ENCODE measurements around the gene RNF225.
A peak's percentile ranks its signal among the peaks of the same experiment; 100 is the strongest.
"Not testable (repeated sequence)": the region's sequence is repeated elsewhere in the genome, so short reads cannot be mapped to it uniquely, and the experiment has no call there.

RNF225 gene

DNA sequence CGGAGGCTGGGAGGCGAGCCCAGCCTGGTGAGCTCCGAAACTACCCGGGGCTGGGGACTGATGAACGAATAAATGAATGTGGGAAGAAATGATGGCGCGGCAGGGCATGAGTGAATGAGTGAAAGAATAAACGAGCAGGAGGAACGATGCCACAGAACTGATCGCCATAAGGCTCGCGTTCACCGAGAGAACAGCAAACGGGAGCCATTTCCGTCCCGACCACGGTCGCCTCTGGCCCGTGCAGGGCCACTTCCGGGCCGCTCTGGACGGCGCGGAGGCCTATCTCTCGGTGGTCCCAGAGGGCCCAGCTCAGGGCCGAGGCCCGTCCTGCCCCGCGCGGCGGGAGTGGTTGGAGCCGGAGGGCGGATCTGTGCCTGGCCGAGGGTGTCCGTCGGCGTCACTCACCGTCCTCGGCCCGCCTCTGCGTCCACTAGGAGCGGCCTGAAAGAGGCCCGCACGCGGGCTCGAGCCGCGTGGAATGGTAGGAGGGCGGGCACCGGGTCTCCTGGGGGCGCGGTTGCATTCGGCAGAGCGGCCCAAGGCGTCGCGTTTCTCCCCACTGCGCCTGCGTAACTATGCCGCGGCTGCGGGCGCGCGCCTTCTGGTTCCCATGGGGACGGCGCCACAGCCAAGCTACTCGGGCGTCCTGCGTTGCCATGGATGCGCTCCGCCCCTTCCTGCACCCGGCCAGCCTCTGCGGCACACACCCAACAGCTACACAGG lies 33.0 kb upstream of the RNF225 start, which contains the start of gene ZNF497:
TSS of gene ZNF497 (minus strand) at position 480 of the 723 bp plus-strand sequence. CDS start 5,116 bp downstream, outside the sequence.
- DNase-seq, result peak; percentile 94

GRCh38 chr19:58364146-58364545 lies 31.3 kb upstream of the RNF225 start:
- DNase-seq, result no peak

GRCh38 chr19:58366585-58367430 lies 28.6 kb upstream of the RNF225 start:
- no peak for DNase-seq

DNA sequence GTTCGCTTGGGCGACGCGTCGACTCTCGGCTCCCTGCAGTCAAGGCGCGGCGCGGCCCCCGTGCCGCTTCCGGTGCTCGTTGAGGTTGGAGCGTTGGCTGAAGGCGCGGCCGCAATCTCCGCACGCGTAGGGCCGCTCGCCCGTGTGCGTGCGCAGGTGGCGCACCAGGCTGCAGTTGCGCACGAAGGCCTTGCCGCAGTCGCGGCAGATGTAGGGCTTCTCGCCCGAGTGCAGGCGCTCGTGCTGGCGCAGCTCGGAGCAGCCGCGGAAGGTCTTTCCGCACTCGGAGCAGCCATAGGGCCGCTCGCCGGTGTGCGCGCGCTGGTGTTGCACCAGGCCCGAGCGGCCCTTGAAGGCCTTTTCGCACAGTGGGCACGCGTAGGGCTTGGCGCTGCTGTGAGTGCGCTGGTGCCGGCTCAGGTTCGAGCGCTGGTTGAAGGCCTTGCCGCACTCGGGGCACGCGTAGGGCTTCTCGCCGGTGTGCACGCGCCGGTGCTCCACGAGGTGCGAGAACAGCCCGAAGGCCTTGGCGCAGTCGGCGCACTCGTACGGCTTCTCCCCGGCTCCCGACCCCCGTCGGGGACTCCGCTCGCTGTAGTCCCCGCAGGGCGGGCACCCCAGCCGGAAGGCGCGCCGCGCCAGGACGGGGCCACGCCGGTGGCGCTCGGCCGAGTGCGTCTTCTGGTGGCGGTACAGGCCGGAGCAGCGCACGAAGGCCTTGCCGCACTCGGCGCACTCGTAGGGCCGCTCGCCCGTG lies 27.6 kb upstream of the RNF225 start:
- no peak for DNase-seq

DNA sequence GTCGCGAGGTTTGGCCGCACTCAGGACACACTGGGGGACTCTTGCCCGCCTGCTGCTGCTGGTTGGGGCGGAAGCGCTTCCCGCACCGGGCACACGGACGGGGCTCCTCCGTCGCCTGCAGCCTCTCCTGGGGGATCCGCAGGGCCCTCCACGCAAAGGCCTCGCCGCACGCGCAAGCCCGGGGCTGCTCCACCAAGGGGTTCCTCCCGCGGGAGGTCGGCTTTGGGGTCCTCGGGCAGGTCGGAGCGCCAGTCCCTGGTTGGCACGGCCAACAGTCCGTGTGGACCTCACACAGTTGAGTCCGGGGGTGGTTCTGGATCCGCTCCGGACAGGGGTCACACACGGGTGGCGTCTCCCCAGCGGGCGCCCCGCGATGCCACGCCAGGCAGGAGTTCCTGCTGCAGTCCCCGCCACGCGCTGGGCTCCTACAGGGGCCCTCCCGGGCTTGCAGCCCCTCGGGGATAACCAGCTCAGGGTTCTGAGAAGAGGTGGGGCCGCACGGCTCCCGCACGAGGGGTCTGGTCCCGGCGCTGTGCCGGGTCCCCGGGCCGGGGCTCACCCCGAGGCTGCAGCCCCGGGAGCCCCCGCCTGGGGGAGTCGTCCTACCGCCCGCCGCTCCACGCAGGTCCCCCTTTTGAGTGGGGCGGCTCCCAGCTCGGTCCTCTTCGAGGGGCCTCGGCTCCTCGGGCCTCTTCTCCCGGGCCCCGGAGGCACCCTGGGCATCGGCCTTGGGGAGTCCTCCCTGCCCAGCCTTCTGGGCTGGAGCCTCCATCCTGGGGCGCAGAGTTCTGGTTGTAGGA lies 26.7 kb upstream of the RNF225 start:
- no peak for DNase-seq

GRCh38 chr19:58372311-58373133 lies 22.9 kb upstream of the RNF225 start:
- no peak for DNase-seq

- DNase-seq, result no peak
These were observed 21.3 kb upstream of the RNF225 start for GRCh38 chr19:58374200-58374599.

- not testable (repeated sequence) for DNase-seq
These were observed 18.7 kb upstream of the RNF225 start for GRCh38 chr19:58376724-58377123.

DNA sequence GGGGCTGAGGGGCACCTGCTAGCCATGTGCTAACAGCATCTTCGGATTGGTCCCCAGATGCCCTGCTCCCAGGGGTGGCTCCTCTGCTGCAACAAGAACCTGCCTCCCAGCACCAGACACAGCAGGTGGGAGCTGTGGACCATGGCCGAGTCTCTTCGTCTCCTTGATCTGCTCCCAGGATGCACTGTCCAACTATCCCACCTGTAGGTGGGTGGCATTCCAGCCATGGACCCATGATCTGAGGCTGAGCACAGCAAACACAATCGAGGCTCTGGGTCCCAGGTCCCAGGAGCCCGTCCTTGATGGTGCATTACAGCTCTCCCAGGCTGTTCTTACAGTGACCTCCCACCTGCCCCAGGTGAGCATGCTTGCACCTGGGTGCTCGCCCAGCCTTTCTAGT lies 16.2 kb upstream of the RNF225 start:
- no peak for DNase-seq

GRCh38 chr19:58380037-58380661 lies 15.3 kb upstream of the RNF225 start:
- no peak for DNase-seq

- DNase-seq, result peak; percentile 99
These were observed 14.6 kb upstream of the RNF225 start, which contains the start of gene ZNF837 for GRCh38 chr19:58380662-58381459. ZNF837 (minus strand) TSS chr19:58381030; CDS start chr19:58369332, 11,698 bp downstream.

DNA sequence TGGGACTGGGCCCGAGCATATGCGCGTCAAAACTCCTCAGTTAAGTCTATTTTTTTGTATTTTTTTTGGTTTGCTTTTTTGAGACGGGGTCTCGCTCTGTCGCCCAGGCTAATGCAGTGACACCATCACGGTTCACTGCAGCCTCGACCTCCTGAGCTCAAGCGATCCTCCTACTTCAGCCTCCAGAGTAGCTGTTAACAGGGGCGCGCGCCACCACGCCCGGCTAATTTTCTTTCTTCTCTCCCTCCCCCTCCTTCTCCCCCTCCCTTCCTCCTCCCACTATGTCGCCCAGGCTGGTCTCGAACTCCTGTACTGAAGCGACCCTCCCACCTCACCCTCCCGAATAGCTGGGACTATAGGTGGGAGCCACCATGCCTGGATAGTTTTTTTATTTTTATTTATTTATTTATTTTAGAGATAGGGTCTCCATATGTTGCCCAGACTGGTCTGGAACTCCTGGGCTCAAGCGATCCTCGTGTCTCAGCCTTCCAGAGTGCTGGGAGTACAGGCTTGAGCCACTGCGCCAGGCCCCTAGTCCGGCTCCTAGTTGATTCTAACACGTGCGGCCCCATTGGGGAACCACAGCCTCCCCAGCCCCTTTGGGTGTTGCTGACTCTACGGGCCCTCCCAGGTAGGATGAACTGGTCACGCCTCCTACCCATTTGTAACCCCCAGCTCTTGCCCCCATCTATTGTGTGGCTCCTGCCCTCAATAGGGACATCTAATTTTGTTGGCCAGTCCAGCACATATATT lies 13.8 kb upstream of the RNF225 start:
- DNase-seq, result no peak

DNA sequence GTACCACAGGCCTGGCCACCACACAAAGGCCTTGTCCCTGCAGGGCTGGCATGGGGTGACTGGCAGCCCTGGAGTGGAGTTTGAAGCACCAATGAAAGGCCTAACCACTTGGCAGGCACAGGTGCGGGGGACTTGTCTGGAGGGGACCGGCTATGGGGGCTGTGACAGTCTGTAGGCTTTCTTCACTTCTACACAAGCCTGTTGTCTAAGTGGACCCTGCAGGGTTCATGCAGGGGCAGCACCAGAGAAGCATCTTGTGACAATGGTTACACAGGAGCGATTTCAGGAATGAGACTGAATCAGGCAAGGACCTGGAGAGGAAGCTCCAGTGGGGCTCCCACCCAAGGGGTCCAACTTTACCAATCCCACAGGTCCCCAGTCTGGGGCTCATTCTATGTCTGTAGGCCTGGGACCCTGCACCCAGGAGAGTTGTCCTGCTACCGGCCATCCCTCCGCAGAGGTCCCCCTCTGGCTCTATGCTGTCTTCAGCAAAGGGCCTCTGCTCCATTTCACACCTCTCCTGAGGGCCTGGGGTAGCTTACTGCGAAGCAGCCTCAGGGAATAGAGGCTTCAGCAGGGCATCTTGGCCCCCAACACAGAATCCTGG lies 12.4 kb upstream of the RNF225 start:
- DNase-seq, result no peak

DNA sequence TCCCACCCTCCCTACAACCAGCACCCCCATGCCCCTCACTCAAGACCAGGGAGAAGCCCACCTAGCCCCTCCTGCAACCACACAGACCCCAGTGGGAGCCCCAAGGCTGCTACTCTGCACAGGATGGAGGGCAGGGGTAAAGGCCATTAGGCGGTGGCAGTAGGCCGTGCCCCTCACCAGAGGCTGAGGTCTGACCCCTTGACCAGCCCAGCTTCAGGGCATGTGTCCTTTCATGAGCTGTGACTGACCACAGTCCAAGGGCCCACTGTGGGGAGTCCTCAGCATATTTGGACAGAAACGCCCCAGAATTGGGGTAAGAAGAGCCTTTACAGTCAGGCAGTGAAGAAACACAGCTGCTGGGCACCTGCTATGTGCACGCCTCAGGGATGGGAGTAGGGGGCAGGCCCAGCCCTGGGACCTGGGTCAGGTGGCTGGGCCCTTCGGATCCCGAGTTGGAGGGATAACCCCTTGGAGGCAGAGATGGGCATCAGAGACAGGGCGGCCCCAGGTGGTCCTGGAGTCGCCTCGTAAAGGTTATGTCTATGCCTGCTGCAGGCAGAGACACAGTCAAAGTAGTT lies 10.1 kb upstream of the RNF225 start:
- no peak for DNase-seq

DNA sequence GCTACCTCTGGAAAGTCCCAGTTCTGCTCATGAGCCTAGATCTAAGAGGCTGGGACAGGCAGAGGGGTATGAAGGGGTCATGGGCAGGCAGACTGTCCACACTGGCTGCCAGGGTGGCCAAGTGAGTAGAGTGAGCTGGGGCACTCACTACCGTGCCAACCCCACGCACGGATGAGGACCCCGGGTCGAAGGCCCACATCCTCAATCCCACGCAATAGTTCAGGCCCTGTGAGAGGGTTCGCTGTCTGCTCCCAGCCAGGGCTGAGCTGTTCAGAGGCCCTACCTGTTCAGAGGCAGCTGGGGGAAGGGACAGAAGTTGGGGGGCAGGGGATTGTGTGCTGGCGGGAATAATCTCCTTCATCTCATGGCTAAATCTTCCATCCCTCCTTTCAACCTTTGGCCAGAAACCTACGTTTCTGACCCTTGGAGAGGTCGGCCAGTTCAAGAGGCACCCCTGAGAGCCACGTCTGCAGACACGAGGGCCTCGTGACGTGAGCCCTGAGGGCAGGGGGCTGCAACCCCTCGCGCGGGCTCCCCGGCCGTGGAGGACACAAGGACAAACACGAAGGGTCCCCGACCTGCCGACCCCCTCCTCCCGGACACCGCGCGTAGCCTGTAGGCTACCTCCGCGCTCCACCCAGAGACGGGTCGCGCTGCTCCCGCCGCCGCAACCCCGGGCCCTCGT lies 9.4 kb upstream of the RNF225 start:
- no peak for DNase-seq

DNA sequence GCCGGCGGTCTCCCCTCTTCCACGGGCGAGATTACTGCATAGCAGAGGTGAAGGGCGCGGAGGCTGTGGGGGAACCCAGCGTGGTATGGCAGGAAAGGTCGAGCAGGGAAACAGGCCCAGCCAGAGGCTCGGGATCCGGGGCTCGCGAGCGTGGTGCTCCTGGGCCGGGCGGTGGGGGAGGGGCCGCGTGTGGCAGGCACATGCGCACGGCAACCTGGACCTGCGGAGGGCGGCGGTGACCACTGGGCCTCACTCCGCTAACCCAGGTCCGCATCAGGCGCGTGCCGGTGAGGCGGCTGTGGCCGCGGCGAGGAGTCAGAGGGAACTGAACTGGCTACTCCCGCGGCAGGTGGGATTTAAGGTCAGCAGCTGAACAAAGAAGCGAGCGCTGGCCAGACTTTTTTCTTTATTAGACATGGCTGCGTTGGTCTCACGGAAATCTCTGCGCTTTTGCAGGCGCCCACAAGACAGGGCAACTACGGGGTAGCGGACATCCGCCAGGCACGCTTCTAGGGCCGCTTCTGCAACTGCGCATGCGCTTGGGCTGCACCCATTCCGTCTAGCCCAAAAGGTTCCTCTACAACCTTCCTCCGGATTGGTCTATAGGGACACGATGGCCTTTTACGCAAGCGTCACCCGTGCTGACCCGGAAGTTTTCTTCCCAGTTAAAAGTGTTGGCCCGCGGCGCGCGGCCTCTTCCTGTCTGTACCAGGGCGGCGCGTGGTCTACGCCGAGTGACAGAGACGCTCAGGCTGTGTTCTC lies 8.7 kb upstream of the RNF225 start, which contains the start of gene RPS5:
TSS of gene RPS5 (plus strand) at position 694 of the 762 bp plus-strand sequence. CDS start 869 bp downstream, outside the sequence.
- DNase-seq, result peak; percentile 98
